Stomach (tissue), 4 donors: ENCODE measurements around the gene ARSD.

Source experiments
- CTCF ChIP-seq, 7 experiments: fragments of 450-650 bp in 4 of 7; fragments of 200-600 bp in 3 of 7; sonication (generic) in 3 of 7; IDR thresholded peaks; one replicate each; pipeline ENCODE4 v1.5.1; 2016 to 2019; ENCODE audit warnings: antibody characterized with exemption in 7 of 7, control low read depth in 2 of 7, mild to moderate bottlenecking in 1 of 7
- EP300 ChIP-seq: sonication (generic); formaldehyde crosslinking; IDR thresholded peaks from one replicate; pipeline ENCODE4 v1.6.1; 2017; ENCODE audit warnings: antibody characterized with exemption
- POLR2A ChIP-seq, 4 donors: fragments of 450-650 bp; IDR thresholded peaks; one replicate each; pipeline ENCODE4 v1.6.1; 2016; ENCODE audit warnings: antibody characterized with exemption in 4 of 4, control low read depth in 2 of 4, mild to moderate bottlenecking in 1 of 4, moderate library complexity in 1 of 4
- POLR2AphosphoS5 ChIP-seq, 3 donors: sonication (generic); formaldehyde crosslinking; IDR thresholded peaks; one replicate each; pipeline ENCODE4 v1.6.1; 2016; ENCODE audit warnings: antibody characterized with exemption in 3 of 3

DNA sequence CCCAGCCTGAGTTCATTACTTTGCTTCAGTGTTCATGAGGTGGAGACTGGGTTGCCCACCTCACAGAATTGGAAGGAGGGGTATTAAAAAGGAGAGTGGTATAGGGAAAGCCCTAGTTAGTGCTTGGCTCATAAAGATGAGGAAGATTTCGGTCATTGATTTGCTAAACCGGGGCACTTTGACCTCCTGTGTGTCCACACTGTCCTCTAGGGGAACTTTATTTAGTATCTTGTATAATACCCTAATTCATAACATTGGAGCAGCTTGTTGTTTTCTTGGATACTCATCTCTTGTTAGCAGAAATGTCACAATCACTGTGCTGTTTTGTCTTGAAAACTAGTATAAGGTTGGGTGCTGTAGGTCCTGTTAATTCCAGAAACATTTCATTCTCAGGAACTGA, 50.6 kb downstream of the ARSD start:
- TF ChIP-seq CTCF (IDR thresholded peaks at IDR 0.05): no peak
- TF ChIP-seq POLR2AphosphoS5 (IDR thresholded peaks at IDR 0.05): no peak
- TF ChIP-seq POLR2A (IDR thresholded peaks at IDR 0.05): no peak
- no peak for TF ChIP-seq EP300
